Endothelial cell of umbilical vein (primary cell): ENCODE data around the gene CIB4.

Experiments used
- CTCF ChIP-seq, 2 donors: IDR thresholded peaks; 1 replicate in 1 of 2; 2 replicates in 1 of 2; pipeline ENCODE4 v1.5.1; 2011; ENCODE audit warnings: low read length in 2 of 2, mild to moderate bottlenecking in 2 of 2, moderate library complexity in 2 of 2, control low read depth in 1 of 2, inconsistent platforms in 1 of 2, low read depth in 1 of 2; ENCODE audit not compliant: insufficient read depth in 1 of 2; ENCODE audit errors: extremely low read depth in 1 of 2
- EZH2 ChIP-seq: IDR thresholded peaks from 2 replicates; pipeline ENCODE4 v1.6.1; 2012; ENCODE audit warnings: borderline replicate concordance, low read depth, mild to moderate bottlenecking, moderate library complexity, low read length, inconsistent platforms; ENCODE audit not compliant: severe bottlenecking
- GATA2 ChIP-seq: IDR thresholded peaks from 2 replicates; pipeline ENCODE4 v1.7.0; 2011; ENCODE audit warnings: low read depth, mild to moderate bottlenecking, moderate library complexity, mixed read lengths, low read length; ENCODE audit not compliant: insufficient read length, insufficient read depth
- JUN ChIP-seq: IDR thresholded peaks from 2 replicates; pipeline ENCODE4 v1.6.1; 2011; ENCODE audit warnings: borderline replicate concordance, low read depth; ENCODE audit not compliant: insufficient read length, insufficient read depth
- POLR2A ChIP-seq: IDR thresholded peaks from 2 replicates; pipeline ENCODE4 v1.6.1; 2012; ENCODE audit warnings: low read depth, mild to moderate bottlenecking, control low read depth, low read length
- POLR2AphosphoS5 ChIP-seq: IDR thresholded peaks from 2 replicates; pipeline ENCODE4 v1.6.1; 2012; ENCODE audit warnings: low read depth, mild to moderate bottlenecking, control low read depth, low read length, moderate library complexity; ENCODE audit not compliant: insufficient read depth

GRCh38 chr2:26630235-26630634 is 10.9 kb downstream of the CIB4 start:
- TF ChIP-seq CTCF (IDR thresholded peaks at IDR 0.05; ENCODE audit: extremely low read depth in 1 of 2, insufficient read depth in 1 of 2, low read depth in 1 of 2, low read length in 2 of 2): no peak
- no peak for TF ChIP-seq POLR2AphosphoS5
- no peak for TF ChIP-seq POLR2A
- TF ChIP-seq JUN: no peak
- no peak for TF ChIP-seq EZH2
- TF ChIP-seq GATA2: no peak
